C4-2B (cell line): ENCODE measurements around the gene DET1.
"Not testable (repeated sequence)": the region's sequence is repeated elsewhere in the genome, so short reads cannot be mapped to it uniquely, and the experiment has no call there.

Experiments used
- ZFX ChIP-seq: fragments of 450-650 bp; IDR thresholded peaks from 2 replicates; pipeline ENCODE4 v1.6.1; 2017
- TF ChIP-seq, protein P1 (sequence below): fragments of 450-650 bp; conservative IDR thresholded peaks from 2 replicates; pipeline ENCODE4 v1.5.1; 2017; ENCODE audit warnings: mild to moderate bottlenecking

DNA sequence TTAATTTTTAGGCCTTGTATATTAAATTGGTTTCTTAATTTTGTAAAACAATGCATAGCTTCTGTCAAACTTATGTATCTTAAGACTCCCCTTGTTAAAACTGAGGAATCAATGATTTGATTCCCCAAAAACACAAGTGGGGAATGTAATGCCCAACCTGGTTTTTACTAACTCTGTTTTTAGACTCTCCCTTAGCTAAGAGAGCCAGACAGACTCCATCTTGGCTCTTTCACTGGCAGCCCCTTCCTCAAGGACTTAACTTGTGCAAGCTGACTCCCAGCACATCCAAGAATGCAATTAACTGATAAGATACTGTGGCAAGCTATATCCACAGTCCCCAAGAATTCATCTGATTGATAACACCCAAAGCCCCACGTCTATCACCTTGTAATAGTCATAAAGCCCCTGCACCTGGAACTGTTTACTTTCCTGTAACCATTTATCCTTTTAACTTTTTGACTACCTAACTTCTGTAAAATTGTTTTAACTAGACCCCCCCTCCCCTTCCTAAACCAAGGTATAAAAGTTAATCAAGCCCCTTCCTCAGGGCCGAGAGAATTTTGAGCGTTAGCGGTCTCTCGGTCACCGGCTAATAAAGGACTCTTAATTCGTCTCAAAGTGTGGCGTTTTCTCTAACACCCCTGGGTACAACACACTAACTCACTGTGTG is 768 bp downstream of the DET1 start:
- TF ChIP-seq, protein P1, sequence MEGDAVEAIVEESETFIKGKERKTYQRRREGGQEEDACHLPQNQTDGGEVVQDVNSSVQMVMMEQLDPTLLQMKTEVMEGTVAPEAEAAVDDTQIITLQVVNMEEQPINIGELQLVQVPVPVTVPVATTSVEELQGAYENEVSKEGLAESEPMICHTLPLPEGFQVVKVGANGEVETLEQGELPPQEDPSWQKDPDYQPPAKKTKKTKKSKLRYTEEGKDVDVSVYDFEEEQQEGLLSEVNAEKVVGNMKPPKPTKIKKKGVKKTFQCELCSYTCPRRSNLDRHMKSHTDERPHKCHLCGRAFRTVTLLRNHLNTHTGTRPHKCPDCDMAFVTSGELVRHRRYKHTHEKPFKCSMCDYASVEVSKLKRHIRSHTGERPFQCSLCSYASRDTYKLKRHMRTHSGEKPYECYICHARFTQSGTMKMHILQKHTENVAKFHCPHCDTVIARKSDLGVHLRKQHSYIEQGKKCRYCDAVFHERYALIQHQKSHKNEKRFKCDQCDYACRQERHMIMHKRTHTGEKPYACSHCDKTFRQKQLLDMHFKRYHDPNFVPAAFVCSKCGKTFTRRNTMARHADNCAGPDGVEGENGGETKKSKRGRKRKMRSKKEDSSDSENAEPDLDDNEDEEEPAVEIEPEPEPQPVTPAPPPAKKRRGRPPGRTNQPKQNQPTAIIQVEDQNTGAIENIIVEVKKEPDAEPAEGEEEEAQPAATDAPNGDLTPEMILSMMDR: not testable (repeated sequence)
- not testable (repeated sequence) for TF ChIP-seq ZFX
